H1 (cell line): ENCODE results near the gene TIAM2. TPM values are rescaled to one million over a fixed set of nuclear protein-coding genes. Genes with fewer than 3 reads are reported as not detected.
"Not testable (repeated sequence)": the region's sequence is repeated elsewhere in the genome, so short reads cannot be mapped to it uniquely, and the experiment has no call there.

Source experiments
- CTCF ChIA-PET: fragments of 300-600 bp; sonication (Branson Sonifier 250); formaldehyde crosslinking; loops from one replicate; lab custom pipeline; 2021; ENCODE audit not compliant: partially characterized antibody; lab: Charles Lee
- POLR2A ChIA-PET: fragments of 300-600 bp; sonication (Branson Sonifier 250); formaldehyde crosslinking; loops from one replicate; lab custom pipeline; 2021; ENCODE audit warnings: inconsistent platforms; ENCODE audit not compliant: partially characterized antibody; lab: Charles Lee
- DNase-seq, 2 experiments: peaks; one replicate each; pipeline versions ENCODE4 v3.0.0 to v3.0.0-alpha.2; 2010 to 2022; ENCODE audit warnings: low spot score in 2 of 2, low read depth in 1 of 2, mixed read lengths in 1 of 2
- FAIRE-seq: peaks from 2 replicates; lab custom pipeline; 2011; peaks lifted over from hg19 to GRCh38; lab: Jason Lieb, UNC
- H2AFZ ChIP-seq: 2 replicates; pipeline ENCODE4 v1.8.1; 2012; ENCODE audit warnings: low read length, inconsistent platforms
- H2AK5ac ChIP-seq: 2 replicates; pipeline ENCODE4 v1.6.1; 2013; ENCODE audit warnings: low read depth, low read length
- H2BK120ac ChIP-seq: replicated peaks from 2 replicates; pipeline ENCODE3; 2013; ENCODE audit warnings: low read depth, low read length, inconsistent platforms
- H2BK12ac ChIP-seq: 2 replicates; pipeline ENCODE4 v1.6.1; 2013; ENCODE audit warnings: low read depth, low read length
- H2BK15ac ChIP-seq: 2 replicates; pipeline ENCODE4 v1.6.1; 2013; ENCODE audit warnings: low read length
- H2BK20ac ChIP-seq: 2 replicates; pipeline ENCODE4 v1.6.1; 2013; ENCODE audit warnings: low read length
- H2BK5ac ChIP-seq: 2 replicates; pipeline ENCODE4 v1.6.1; 2013; ENCODE audit warnings: low read depth, low read length
- H3K14ac ChIP-seq: 2 replicates; pipeline ENCODE4 v1.6.1; 2013; ENCODE audit warnings: inconsistent platforms; ENCODE audit not compliant: insufficient read length
- H3K18ac ChIP-seq: 2 replicates; pipeline ENCODE4 v1.6.1; 2013; ENCODE audit warnings: low read length; ENCODE audit errors: extremely low read depth
- H3K23ac ChIP-seq: 2 replicates; pipeline ENCODE4 v1.6.1; 2013; ENCODE audit warnings: inconsistent platforms; ENCODE audit not compliant: insufficient read length
- H3K23me2 ChIP-seq: 2 replicates; pipeline ENCODE4 v1.6.1; 2013; ENCODE audit warnings: low read depth, low read length
- H3K27ac ChIP-seq: 2 replicates; pipeline ENCODE4 v1.6.1; 2011; ENCODE audit warnings: low read depth, low read length, inconsistent platforms
- H3K27me3 ChIP-seq, 4 experiments: replicated peaks in 1 of 4; 1 replicate in 1 of 4; 2 replicates in 3 of 4; pipeline versions ENCODE4 v1.6.1 to v1.8.1; 2011 to 2013; ENCODE audit warnings: low read length in 3 of 4, mild to moderate bottlenecking in 3 of 4, inconsistent platforms in 2 of 4, mixed read lengths in 2 of 4, moderate library complexity in 1 of 4; ENCODE audit not compliant: control insufficient read depth in 3 of 4, insufficient read depth in 3 of 4; ENCODE audit errors: extremely low read depth in 1 of 4
- H3K36me3 ChIP-seq, 4 experiments: 2 replicates each; pipeline versions ENCODE4 v1.6.1 to v1.8.1; 2011 to 2013; ENCODE audit warnings: mild to moderate bottlenecking in 4 of 4, low read length in 3 of 4, moderate library complexity in 2 of 4, control low read depth in 1 of 4, inconsistent platforms in 1 of 4; ENCODE audit not compliant: insufficient read depth in 4 of 4, control insufficient read depth in 2 of 4
- H3K4ac ChIP-seq: replicated peaks from 2 replicates; pipeline ENCODE3; 2013; ENCODE audit warnings: low read length, low read depth, mixed read lengths, inconsistent platforms; ENCODE audit not compliant: insufficient read length
- H3K4me1 ChIP-seq, 4 experiments: replicated peaks in 1 of 4; 1 replicate in 1 of 4; 2 replicates in 3 of 4; pipeline versions ENCODE4 v1.6.1 to v1.8.1; 2011 to 2013; ENCODE audit warnings: low read length in 3 of 4, inconsistent platforms in 2 of 4, mixed read lengths in 1 of 4; ENCODE audit not compliant: insufficient read depth in 4 of 4, control insufficient read depth in 3 of 4
- H3K4me2 ChIP-seq, 2 experiments: 2 replicates each; pipeline versions ENCODE4 v1.6.1 to v1.8.1; 2011 to 2013; ENCODE audit warnings: low read depth in 2 of 2, low read length in 2 of 2, control low read depth in 1 of 2, inconsistent platforms in 1 of 2, mild to moderate bottlenecking in 1 of 2; ENCODE audit not compliant: insufficient read depth in 1 of 2
- H3K4me3 ChIP-seq, 4 experiments: fragments of 200-600, 300-600 bp in 1 of 4; sonication (generic), shearing (Covaris generic), sonication (Bioruptor Twin) in 1 of 4; 2 replicates each; pipeline versions ENCODE4 v1.5.1 to v1.8.1; 2011 to 2016; ENCODE audit warnings: low read length in 4 of 4, low read depth in 3 of 4, control low read depth in 2 of 4, inconsistent platforms in 2 of 4, mild to moderate bottlenecking in 2 of 4, mixed read lengths in 1 of 4, moderate library complexity in 1 of 4; ENCODE audit not compliant: insufficient read depth in 2 of 4; ENCODE audit errors: extremely low read depth in 1 of 4
- H3K56ac ChIP-seq: replicated peaks from 2 replicates; pipeline ENCODE3; 2013; ENCODE audit warnings: low read depth, mild to moderate bottlenecking, mixed read lengths, low read length, inconsistent platforms; ENCODE audit not compliant: insufficient read length
- H3K79me1 ChIP-seq: 2 replicates; pipeline ENCODE4 v1.6.1; 2013; ENCODE audit warnings: low read depth, low read length, control low read depth
- H3K79me2 ChIP-seq, 2 experiments: 2 replicates each; pipeline versions ENCODE4 v1.6.1 to v1.8.1; 2012 to 2013; ENCODE audit warnings: low read length in 2 of 2, mild to moderate bottlenecking in 2 of 2, inconsistent platforms in 1 of 2; ENCODE audit not compliant: insufficient read depth in 2 of 2, control insufficient read depth in 1 of 2
- H3K9ac ChIP-seq, 4 experiments: replicated peaks in 1 of 4; 1 replicate in 1 of 4; 2 replicates in 3 of 4; pipeline versions ENCODE4 v1.6.1 to v1.8.1; 2011 to 2013; ENCODE audit warnings: low read depth in 3 of 4, low read length in 3 of 4, control low read depth in 2 of 4, mild to moderate bottlenecking in 2 of 4, moderate library complexity in 2 of 4, inconsistent platforms in 1 of 4; ENCODE audit errors: extremely low read depth in 1 of 4
- H3K9me3 ChIP-seq, 2 experiments: 2 replicates each; pipeline versions ENCODE4 v1.6.1 to v1.8.1; 2012 to 2013; ENCODE audit warnings: mild to moderate bottlenecking in 2 of 2, moderate library complexity in 2 of 2, control low read depth in 1 of 2, inconsistent platforms in 1 of 2, low read depth in 1 of 2, low read length in 1 of 2, mixed read lengths in 1 of 2; ENCODE audit not compliant: insufficient read depth in 2 of 2
- H4K20me1 ChIP-seq, 2 experiments: replicated peaks in 1 of 2; 2 replicates each; pipeline versions ENCODE3 to v1.8.1; 2011 to 2013; ENCODE audit warnings: inconsistent platforms in 2 of 2, low read length in 2 of 2, mild to moderate bottlenecking in 1 of 2; ENCODE audit not compliant: insufficient read depth in 2 of 2, control insufficient read depth in 1 of 2
- H4K5ac ChIP-seq: 2 replicates; pipeline ENCODE4 v1.6.1; 2013; ENCODE audit warnings: low read length, low read depth, mixed read lengths, inconsistent platforms; ENCODE audit not compliant: insufficient read length
- H4K8ac ChIP-seq: 2 replicates; pipeline ENCODE4 v1.8.0; 2013; ENCODE audit warnings: mild to moderate bottlenecking, moderate library complexity, low read length, inconsistent platforms; ENCODE audit not compliant: insufficient read depth; ENCODE audit errors: extremely low read depth
- H4K91ac ChIP-seq: replicated peaks from 2 replicates; pipeline ENCODE3; 2013; ENCODE audit warnings: low read length, mixed read lengths, inconsistent platforms; ENCODE audit not compliant: insufficient read length
- WGBS, 2 experiments: shearing (Covaris generic) in 1 of 2; methylation state at CpG; one replicate each; pipeline versions ENCODE4 v1.1.6 to v1.1.7; 2013 to 2015; ENCODE audit warnings: low lambda C conversion rate in 2 of 2, mixed read lengths in 2 of 2, inconsistent platforms in 1 of 2, low coverage in 1 of 2, missing lambda C conversion rate in 1 of 2; ENCODE audit not compliant: insufficient replicate concordance in 2 of 2, insufficient coverage in 1 of 2, insufficient read length in 1 of 2; ENCODE audit errors: extremely low coverage in 1 of 2, missing lambda C conversion rate in 1 of 2; 5-methylcytosine and 5-hydroxymethylcytosine counted together
- polyA plus RNA-seq, 7 experiments: library from polyadenylated mRNA; depleted of rRNA in 3 of 7; stranded (reverse) in 5 of 7; unstranded in 2 of 7; fragments of >200 nt in 5 of 7; fragments of 200-250 nt in 2 of 7; gene quantifications; 1 replicate in 5 of 7; 2 replicates in 1 of 7; 4 replicates in 1 of 7; pipeline versions ENCODE4 v1.2.1 to v1.2.3, GENCODE V29; 2011 to 2013; ENCODE audit warnings: missing spikeins in 2 of 7, mixed read lengths in 2 of 7
- total RNA-seq: library from RNA; stranded (reverse); fragmentation: NEBNext Ultra II Directional; extraction: Animal tissue kit (Norgen Biotek cat#: 25700); gene quantifications from 2 replicates; pipeline ENCODE4 v1.2.1, GENCODE V29; 2021

The TIAM2 gene
- total and polyA plus RNA-seq, 2 of the 8 experiments (the other 6 are each of a cell fraction or from before 2014, with no cell fraction given): 7.4 to 23.9 TPM

GRCh38 chr6:155218711-155219110, 223.6 kb downstream of the TIAM2 start:
- H2BK120ac ChIP-seq, H2BK12ac ChIP-seq, H3K14ac ChIP-seq, POLR2A ChIA-PET, H3K4ac ChIP-seq, H4K5ac ChIP-seq, H3K36me3 ChIP-seq, H2AFZ ChIP-seq, H3K56ac ChIP-seq, H2BK5ac ChIP-seq, H4K8ac ChIP-seq, H3K9ac ChIP-seq, H4K91ac ChIP-seq, H3K4me1 ChIP-seq, H3K27me3 ChIP-seq, H4K20me1 ChIP-seq, H3K27ac ChIP-seq, DNase-seq, FAIRE-seq, H2AK5ac ChIP-seq, H2BK20ac ChIP-seq, H2BK15ac ChIP-seq, H3K23ac ChIP-seq, H3K4me3 ChIP-seq, H3K79me1 ChIP-seq, H3K9me3 ChIP-seq, H3K23me2 ChIP-seq, H3K79me2 ChIP-seq, H3K18ac ChIP-seq, H3K4me2 ChIP-seq: not testable (repeated sequence)
- 95% methylated on average over 16 of the region's 20 CpGs; no CpG with 5 or more reads in 1 of the 2 experiments for WGBS, 2 experiments
- CTCF ChIA-PET: interaction anchor here (0.6 to 1.8 kb wide), 4 partner anchors 12 to 244 kb away, joined by 3 to 7 read pairs (median 3); no protein-coding TSS in a partner anchor
